Fibroblast of skin of left biceps (primary cell): ENCODE results near the gene IPO4.

Source experiments
- DNase-seq, 2 experiments: peaks; one replicate each; pipeline ENCODE4 v3.0.0-alpha.2; 2013; ENCODE audit warnings: low read depth in 2 of 2

IPO4 gene

DNA sequence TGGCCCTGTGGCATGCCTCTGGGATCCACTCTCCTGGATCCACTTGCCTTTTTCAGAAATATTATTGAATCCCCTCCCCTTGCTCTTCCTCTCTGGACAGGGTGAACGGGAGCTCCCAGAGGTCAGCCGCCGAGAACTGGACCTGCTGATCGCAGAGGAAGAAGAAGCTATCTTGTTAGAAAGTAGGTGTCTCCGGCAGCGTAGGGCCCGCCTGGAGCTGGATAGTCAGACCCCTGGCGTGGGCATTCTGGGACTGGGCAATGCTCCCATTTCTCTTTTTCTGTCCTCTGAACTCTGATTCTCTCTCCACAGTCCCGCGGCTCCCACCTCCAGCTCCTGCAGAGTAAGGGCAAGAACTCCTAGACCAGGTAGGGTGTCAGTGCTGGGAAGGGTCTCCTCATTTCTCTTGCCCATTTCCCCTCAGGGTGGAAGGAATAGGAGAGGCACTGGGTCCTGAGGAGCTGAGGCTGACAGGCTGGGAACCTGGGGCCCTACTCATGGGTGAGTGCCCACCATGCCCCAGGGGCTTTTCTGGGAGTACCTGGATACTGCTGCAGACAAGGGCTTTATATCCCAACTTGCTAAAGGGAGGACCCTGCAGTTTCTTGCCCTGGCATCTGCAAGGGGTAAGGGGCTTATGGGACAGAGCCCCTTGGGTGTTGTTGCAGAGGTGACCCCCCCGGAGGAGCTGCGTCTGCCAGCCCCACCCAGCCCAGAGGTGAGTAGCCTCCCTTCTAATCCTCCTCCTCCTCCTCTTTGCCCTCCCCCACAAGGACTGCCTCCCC lies 11.4 kb downstream of the IPO4 start:
- no peak for DNase-seq

DNA sequence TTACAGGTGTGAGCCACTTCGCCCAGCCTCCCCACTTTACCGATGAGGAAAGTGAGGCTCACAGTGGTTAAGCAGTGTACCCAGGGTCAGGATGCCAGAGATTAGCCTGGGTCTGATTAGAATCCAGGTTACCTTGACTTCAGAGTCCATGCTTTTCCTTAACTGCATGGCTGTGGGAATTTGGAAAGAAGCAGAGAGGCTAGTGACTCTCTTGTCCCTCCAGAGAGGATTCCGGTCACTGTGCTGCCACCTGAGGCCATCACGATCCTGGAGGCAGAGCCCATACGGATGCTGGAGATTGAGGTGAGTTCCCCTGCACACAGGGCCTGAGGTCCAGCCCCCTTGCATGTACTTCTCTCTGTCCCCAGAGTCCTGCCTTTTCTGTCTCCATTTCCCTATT lies 12.0 kb downstream of the IPO4 start:
- no peak for DNase-seq

DNA sequence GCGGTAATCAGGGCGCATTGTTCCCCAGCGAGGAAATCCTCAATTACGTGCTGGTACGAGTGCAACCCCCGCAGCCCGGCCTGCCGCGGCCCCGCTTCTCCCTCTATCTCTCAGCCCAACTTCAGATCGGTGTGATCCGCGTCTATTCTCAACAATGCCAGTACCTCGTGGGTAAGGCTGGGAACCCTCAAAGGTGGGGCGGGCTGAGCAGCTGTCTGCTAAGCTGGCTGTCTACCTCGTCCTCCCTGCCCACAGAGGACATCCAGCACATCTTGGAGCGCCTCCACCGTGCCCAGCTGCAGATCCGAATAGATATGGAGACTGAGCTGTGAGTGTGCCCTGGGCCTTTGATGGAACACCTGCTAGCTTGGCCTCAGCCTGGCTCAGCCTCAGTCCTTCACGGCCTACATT lies 15.7 kb downstream of the IPO4 start:
- no peak for DNase-seq

DNA sequence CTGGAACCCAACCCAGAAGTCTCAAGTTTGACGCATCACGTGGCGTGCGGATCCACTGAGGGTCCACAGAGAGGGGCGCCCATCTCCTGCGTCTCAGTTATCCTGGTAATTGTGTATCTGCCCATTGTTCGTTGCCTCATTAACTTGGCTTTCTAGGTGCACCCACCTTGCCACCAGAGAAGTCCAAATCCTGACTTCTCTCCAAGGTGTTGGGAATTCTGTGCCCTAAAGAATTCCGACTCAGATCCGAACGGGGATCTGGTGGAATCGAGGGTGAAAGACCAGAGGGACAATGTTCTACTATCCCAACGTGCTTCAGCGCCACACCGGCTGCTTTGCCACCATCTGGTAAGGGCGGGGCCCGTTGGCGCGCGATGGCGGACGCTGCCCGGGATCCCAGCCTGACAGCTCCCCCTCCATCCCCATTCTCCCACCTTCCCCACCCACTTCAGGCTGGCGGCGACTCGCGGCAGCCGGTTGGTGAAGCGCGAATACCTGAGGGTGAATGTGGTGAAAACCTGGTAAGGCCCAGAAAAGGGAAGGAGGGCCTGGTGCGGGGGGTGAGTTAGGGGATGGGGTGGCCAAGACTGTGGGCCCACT lies 16.3 kb downstream of the IPO4 start:
- no peak for DNase-seq

GRCh38 chr14:24171422-24172260 lies 17.0 kb downstream of the IPO4 start, which contains the start of gene REC8:
REC8 (plus strand) TSS chr14:24172080; CDS start chr14:24172553, 473 bp downstream.
- DNase-seq: peak; percentile 47 to 53

- no peak for DNase-seq
Observed at GRCh38 chr14:24167469-24168114, 21.0 kb downstream of the IPO4 start.

DNA sequence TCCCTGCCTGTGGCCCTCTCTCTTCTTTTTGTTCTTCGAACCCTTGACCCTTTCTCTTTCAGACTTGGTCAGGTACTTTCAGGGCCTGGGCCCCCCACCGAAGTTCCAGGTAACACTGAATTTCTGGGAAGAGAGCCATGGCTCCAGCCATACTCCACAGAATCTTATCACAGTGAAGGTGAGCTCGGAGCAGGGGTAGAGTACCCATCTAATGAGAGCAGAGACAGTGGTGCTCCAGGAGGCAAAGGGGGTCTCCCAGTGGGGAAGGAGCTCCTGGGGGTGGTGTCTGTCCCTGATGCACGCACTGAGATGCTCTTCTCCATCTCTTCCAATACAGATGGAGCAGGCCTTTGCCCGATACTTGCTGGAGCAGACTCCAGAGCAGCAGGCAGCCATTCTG lies 22.8 kb downstream of the IPO4 start:
- no peak for DNase-seq

DNA sequence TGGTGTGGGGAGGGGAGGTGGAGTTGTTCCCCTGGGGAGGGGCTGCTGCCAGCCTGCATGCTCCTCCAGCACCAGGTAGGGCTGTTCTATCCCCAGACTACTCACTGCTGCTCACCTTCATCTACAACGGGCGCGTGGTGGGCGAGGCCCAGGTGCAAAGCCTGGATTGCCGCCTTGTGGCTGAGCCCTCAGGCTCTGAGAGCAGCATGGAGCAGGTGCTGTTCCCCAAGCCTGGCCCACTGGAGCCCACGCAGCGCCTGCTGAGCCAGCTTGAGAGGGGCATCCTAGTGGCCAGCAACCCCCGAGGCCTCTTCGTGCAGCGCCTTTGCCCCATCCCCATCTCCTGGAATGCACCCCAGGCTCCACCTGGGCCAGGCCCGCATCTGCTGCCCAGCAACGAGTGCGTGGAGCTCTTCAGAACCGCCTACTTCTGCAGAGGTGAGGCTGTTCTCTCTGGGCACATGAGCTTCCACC lies 24.1 kb downstream of the IPO4 start:
- no peak for DNase-seq

DNA sequence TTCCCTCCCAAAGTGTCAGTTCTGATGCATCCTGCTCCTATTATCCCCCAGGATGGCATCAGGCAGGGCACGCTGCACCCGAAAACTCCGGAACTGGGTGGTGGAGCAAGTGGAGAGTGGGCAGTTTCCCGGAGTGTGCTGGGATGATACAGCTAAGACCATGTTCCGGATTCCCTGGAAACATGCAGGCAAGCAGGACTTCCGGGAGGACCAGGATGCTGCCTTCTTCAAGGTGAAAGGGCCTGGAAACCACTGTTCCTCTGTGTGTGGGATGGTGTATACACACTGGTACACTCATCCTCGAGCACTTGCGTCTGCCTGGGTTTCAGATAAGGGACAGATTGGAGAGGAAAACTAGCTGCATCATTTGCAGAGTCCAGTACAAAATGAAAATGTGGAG lies 26.5 kb downstream of the IPO4 start:
- no peak for DNase-seq

DNA sequence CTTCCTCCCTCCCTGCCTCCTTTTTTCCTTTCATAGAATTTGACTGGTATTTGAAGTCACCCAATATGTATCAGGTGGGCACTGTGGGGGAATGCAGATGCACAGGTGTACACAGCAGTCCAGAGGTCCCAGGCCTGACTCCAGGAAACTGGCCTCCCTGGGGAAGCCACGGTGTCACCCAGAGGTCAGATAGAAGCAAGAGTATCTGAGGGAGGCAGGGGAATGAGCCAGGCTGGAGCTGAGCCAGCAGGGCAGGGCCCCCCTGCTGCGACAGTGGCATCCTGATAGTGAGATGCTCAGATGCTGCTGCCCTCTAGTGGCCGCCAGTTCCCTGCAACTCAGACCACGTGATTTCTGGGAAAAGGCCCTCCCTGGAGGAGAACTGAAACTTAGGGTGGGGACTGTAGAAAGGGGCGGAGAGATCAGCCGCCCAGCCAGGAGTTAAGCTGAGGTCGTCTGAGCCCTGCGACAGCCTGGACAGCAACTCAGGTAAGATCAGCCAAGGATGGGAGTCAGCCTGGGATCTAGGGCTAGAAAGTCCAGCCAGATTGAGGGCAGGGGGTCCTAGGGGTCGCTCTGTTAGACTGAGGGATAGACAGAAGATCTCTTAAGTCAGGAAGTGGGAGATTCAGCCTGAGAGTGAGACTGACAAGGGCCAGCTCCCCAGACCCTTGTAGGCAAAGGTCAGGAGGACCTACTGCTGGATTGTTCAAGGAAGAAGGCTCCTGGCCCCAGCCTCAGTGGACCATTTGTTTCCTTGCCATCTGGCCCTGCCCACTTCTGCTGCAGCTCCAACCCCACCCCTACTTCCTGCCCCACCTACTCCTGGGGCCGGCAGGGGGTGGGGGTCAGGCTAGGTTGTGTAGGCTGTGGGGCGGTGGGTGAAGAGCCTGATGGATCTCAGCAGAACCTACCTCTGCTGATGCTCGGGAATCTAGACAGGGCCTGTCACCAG lies 27.5 kb downstream of the IPO4 start, which contains the start of gene IRF9:
IRF9 (plus strand) TSS at position 416 of the 955 bp plus-strand sequence. CDS start 880 bp downstream, outside the sequence.
- peak; percentile 84 to 86 for DNase-seq

- DNase-seq: no peak
Observed at GRCh38 chr14:24160499-24160849, 28.1 kb downstream of the IPO4 start.

- no peak for DNase-seq
Observed at GRCh38 chr14:24159777-24160498, 28.7 kb downstream of the IPO4 start.

GRCh38 chr14:24157331-24157730 lies 31.3 kb downstream of the IPO4 start:
- no peak for DNase-seq

GRCh38 chr14:24156840-24157239 lies 31.8 kb downstream of the IPO4 start:
- DNase-seq: no peak

DNA sequence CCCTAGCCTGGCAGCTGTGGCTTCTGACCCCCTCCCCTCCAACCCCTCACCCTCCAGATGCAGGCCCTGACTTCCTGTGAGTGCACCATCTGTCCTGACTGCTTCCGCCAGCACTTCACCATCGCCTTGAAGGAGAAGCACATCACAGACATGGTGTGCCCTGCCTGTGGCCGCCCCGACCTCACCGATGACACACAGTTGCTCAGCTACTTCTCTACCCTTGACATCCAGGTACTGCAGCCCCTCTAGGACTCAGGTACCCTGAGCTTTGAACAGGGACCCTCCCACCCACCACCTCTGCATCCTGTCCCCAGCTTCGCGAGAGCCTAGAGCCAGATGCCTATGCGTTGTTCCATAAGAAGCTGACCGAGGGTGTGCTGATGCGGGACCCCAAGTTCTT lies 33.5 kb downstream of the IPO4 start:
- no peak for DNase-seq

GRCh38 chr14:24151404-24152080 lies 37.1 kb downstream of the IPO4 start:
- no peak for DNase-seq

GRCh38 chr14:24150993-24151392 lies 37.6 kb downstream of the IPO4 start:
- no peak for DNase-seq

GRCh38 chr14:24150567-24150966 lies 38.0 kb downstream of the IPO4 start:
- DNase-seq: no peak

DNA sequence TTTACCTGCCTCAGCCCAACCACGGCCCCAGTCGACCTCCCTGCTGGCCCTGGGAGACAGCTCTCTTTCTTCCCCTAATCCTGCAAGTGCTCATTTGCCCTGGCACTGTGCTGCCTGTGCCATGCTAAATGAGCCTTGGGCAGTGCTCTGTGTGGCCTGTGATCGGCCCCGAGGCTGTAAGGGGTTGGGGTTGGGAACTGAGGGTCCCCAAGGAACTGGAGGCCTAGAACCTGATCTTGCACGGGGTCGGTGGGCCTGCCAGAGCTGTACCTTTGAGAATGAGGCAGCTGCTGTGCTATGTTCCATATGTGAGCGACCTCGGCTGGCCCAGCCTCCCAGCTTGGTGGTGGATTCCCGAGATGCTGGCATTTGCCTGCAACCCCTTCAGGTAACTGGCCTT lies 38.6 kb downstream of the IPO4 start:
- DNase-seq: no peak
